HCT116 (cell line): ENCODE results near the gene RMDN2. TPM values are rescaled to one million over a fixed set of nuclear protein-coding genes. Genes with fewer than 3 reads are reported as not detected.

Experiments
- ATAC-seq: fragments of 200-7000 bp; cut with Tn5 transposase; 2 replicates; pipeline ENCODE4 v1.9.1; 2020; ENCODE audit warnings: mild to moderate bottlenecking, moderate library complexity
- BruUV-seq: library from RNA; stranded (reverse); fragments of 400-500 nt; replicated peaks from 2 replicates; lab custom pipeline; 2021; lab: Mats Ljungman, UMichigan
- CTCF ChIA-PET: fragments of 300-600 bp; sonication (Branson Sonifier 250); formaldehyde crosslinking; loops from one replicate; lab custom pipeline; 2021; ENCODE audit warnings: antibody characterized with exemption; lab: Charles Lee
- POLR2A ChIA-PET: fragments of 300-600, 350-600 bp; sonication (Branson Sonifier 250); formaldehyde crosslinking; loops from one replicate; lab custom pipeline; 2021; ENCODE audit warnings: antibody characterized with exemption; lab: Charles Lee
- RAD21 ChIA-PET, 2 experiments: fragments of 300-600 bp; sonication (Branson Sonifier 250); formaldehyde crosslinking; loops; one replicate each; lab custom pipeline; 2023; ENCODE audit warnings: low total read pairs in 2 of 2; ENCODE audit not compliant: uncharacterized antibody in 2 of 2, unreplicated experiment in 2 of 2, low non-redundant PET in 1 of 2; lab: Charles Lee
- DNase-seq: peaks from one replicate; pipeline ENCODE4 v3.0.0-alpha.2; 2010; ENCODE audit warnings: low read depth, low spot score
- H2AFZ ChIP-seq: fragments of 200-600 bp; shearing (Covaris generic), sonication (generic); 2 replicates; pipeline ENCODE4 v1.6.1; 2017; ENCODE audit warnings: low read depth, mixed run types, mixed read lengths, antibody characterized with exemption, low read length; ENCODE audit not compliant: poor library complexity, severe bottlenecking
- H3K27ac ChIP-seq: 2 replicates; pipeline ENCODE4 v1.5.1; 2012; ENCODE audit warnings: low read depth, low read length
- H3K27me3 ChIP-seq: fragments of 200-600 bp; sonication (generic); 2 replicates; pipeline ENCODE4 v1.6.1; 2016; ENCODE audit warnings: mixed run types, low read length, mixed read lengths; ENCODE audit not compliant: insufficient read depth
- H3K36me3 ChIP-seq, 2 experiments: fragments of 200-500 bp in 1 of 2; fragments of 200-600 bp in 1 of 2; sonication (Bioruptor generic) in 1 of 2; sonication (generic) in 1 of 2; 2 replicates each; pipeline versions ENCODE4 v1.5.1 to v1.6.1; 2014 to 2016; ENCODE audit warnings: low read length in 2 of 2, inconsistent platforms in 1 of 2, mixed read lengths in 1 of 2, mixed run types in 1 of 2; ENCODE audit not compliant: insufficient read depth in 2 of 2, control insufficient read depth in 1 of 2
- H3K4me1 ChIP-seq, 2 experiments: fragments of 200-600 bp in 1 of 2; sonication (generic) in 1 of 2; 2 replicates each; pipeline versions ENCODE4 v1.5.1 to v1.6.1; 2012 to 2017; ENCODE audit warnings: low read length in 2 of 2, inconsistent platforms in 1 of 2, mild to moderate bottlenecking in 1 of 2, mixed read lengths in 1 of 2, mixed run types in 1 of 2, moderate library complexity in 1 of 2; ENCODE audit not compliant: insufficient read depth in 2 of 2, control insufficient read depth in 1 of 2
- H3K4me2 ChIP-seq: fragments of 200-600 bp; sonication (generic); 2 replicates; pipeline ENCODE4 v1.6.1; 2017; ENCODE audit warnings: mixed run types, low read length, mixed read lengths
- H3K4me3 ChIP-seq, 2 experiments: fragments of 200-600 bp in 1 of 2; sonication (generic) in 1 of 2; replicated peaks in 1 of 2; 2 replicates each; pipeline ENCODE4 v1.5.1; 2011 to 2016; ENCODE audit warnings: low read length in 2 of 2, control low read depth in 1 of 2, low read depth in 1 of 2, mild to moderate bottlenecking in 1 of 2, mixed read lengths in 1 of 2, mixed run types in 1 of 2
- H3K79me2 ChIP-seq: fragments of 200-600 bp; sonication (generic); 2 replicates; pipeline ENCODE4 v1.6.1; 2017; ENCODE audit warnings: mild to moderate bottlenecking, mixed run types, low read length, moderate library complexity, mixed read lengths; ENCODE audit not compliant: insufficient read depth
- H3K9ac ChIP-seq: fragments of 200-600 bp; sonication (generic); 2 replicates; pipeline ENCODE4 v1.6.1; 2016; ENCODE audit warnings: low read length, mixed read lengths
- H3K9me2 ChIP-seq: fragments of 200-600 bp; sonication (generic), shearing (Covaris generic); 2 replicates; pipeline ENCODE4 v1.6.1; 2017; ENCODE audit warnings: mixed run types, mild to moderate bottlenecking, moderate library complexity; ENCODE audit not compliant: insufficient read depth
- H3K9me3 ChIP-seq, 2 experiments: fragments of 200-500 bp in 1 of 2; fragments of 200-600 bp in 1 of 2; sonication (Bioruptor generic) in 1 of 2; sonication (generic) in 1 of 2; 2 replicates each; pipeline ENCODE4 v1.6.1; 2014 to 2017; ENCODE audit warnings: low read length in 2 of 2, mixed read lengths in 2 of 2, inconsistent platforms in 1 of 2, low read depth in 1 of 2, mild to moderate bottlenecking in 1 of 2, mixed run types in 1 of 2, moderate library complexity in 1 of 2; ENCODE audit not compliant: control insufficient read depth in 1 of 2, insufficient read depth in 1 of 2
- H4K20me1 ChIP-seq: fragments of 200-600 bp; sonication (generic), shearing (Covaris generic); 2 replicates; pipeline ENCODE4 v1.6.1; 2017; ENCODE audit warnings: mixed run types, mild to moderate bottlenecking, moderate library complexity; ENCODE audit not compliant: insufficient read depth
- CBX3 ChIP-seq: IDR thresholded peaks from 2 replicates; pipeline ENCODE4 v1.6.1; 2012; ENCODE audit warnings: low read depth
- CEBPB ChIP-seq: IDR thresholded peaks from 2 replicates; pipeline ENCODE4 v1.6.1; 2012; ENCODE audit warnings: low read depth
- EGR1 ChIP-seq: IDR thresholded peaks from 2 replicates; pipeline ENCODE4 v1.6.1; 2012; ENCODE audit warnings: low read depth
- ELF1 ChIP-seq: IDR thresholded peaks from 2 replicates; pipeline ENCODE4 v1.6.1; 2012; ENCODE audit warnings: low read depth, borderline replicate concordance
- EZH2 ChIP-seq: fragments of 200-600 bp; sonication (generic); IDR thresholded peaks from 2 replicates; pipeline ENCODE4 v1.6.1; 2017; ENCODE audit warnings: antibody characterized with exemption, mixed run types
- EZH2phosphoT487 ChIP-seq: fragments of 200-600 bp; IDR thresholded peaks from 2 replicates; pipeline ENCODE4 v1.6.1; 2018; ENCODE audit warnings: antibody characterized with exemption, borderline replicate concordance
- FOSL1 ChIP-seq: IDR thresholded peaks from 2 replicates; pipeline ENCODE4 v1.6.1; 2012; ENCODE audit warnings: low read depth
- POLR2A ChIP-seq: IDR thresholded peaks from 2 replicates; pipeline ENCODE4 v1.7.0; 2011; ENCODE audit warnings: borderline replicate concordance; ENCODE audit not compliant: insufficient read depth, insufficient read length; ENCODE audit errors: extremely low read depth
- POLR2AphosphoS5 ChIP-seq: IDR thresholded peaks from 2 replicates; pipeline ENCODE4 v1.6.1; 2011; ENCODE audit warnings: mild to moderate bottlenecking, low read depth, low read length, moderate library complexity
- RAD21 ChIP-seq: IDR thresholded peaks from 2 replicates; pipeline ENCODE4 v1.6.1; 2012; ENCODE audit warnings: low read depth, mild to moderate bottlenecking
- SIN3A ChIP-seq: IDR thresholded peaks from 2 replicates; pipeline ENCODE4 v1.6.1; 2012; ENCODE audit warnings: low read depth
- SRF ChIP-seq: IDR thresholded peaks from 2 replicates; pipeline ENCODE4 v1.6.1; 2012; ENCODE audit warnings: low read depth
- TCF7L2 ChIP-seq: IDR thresholded peaks from 2 replicates; pipeline ENCODE4 v1.7.0; 2011; ENCODE audit warnings: borderline replicate concordance, inconsistent platforms; ENCODE audit not compliant: insufficient read depth, insufficient read length; ENCODE audit errors: extremely low read depth
- YY1 ChIP-seq: IDR thresholded peaks from 2 replicates; pipeline ENCODE4 v1.6.1; 2011; ENCODE audit warnings: low read length, low read depth, moderate library complexity, mild to moderate bottlenecking; ENCODE audit not compliant: insufficient replicate concordance; ENCODE audit errors: extremely low read depth
- ZNF274 ChIP-seq: fragments of 200-500 bp; sonication (Bioruptor generic); IDR thresholded peaks from 2 replicates; pipeline ENCODE4 v1.6.1; 2014; ENCODE audit warnings: mild to moderate bottlenecking, low read depth, low read length, inconsistent platforms
- intact Hi-C: fragments of 100-400 bp; cut with micrococcal nuclease; formaldehyde crosslinking; loops from 2 replicates; pipeline ENCODE4 v1.10.0; 2022
- total RNA-seq: library from RNA; stranded (reverse); gene quantifications from one replicate; pipeline ENCODE4 v1.2.1, GENCODE V29; 2021; ENCODE audit not compliant: unreplicated experiment
- TF ChIP-seq, protein P1 (sequence below): IDR thresholded peaks from 2 replicates; pipeline ENCODE4 v1.6.1; 2012
- TF ChIP-seq, protein P2 (sequence below), 3 experiments: fragments of 200-600 bp in 1 of 3; sonication (generic) in 1 of 3; IDR thresholded peaks in 2 of 3; conservative IDR thresholded peaks in 1 of 3; 2 replicates each; pipeline ENCODE4 v1.5.1; 2012 to 2017; ENCODE audit warnings: low read depth in 2 of 3, low read length in 2 of 3, antibody characterized with exemption in 1 of 3, borderline replicate concordance in 1 of 3, control low read depth in 1 of 3, mild to moderate bottlenecking in 1 of 3, mixed read lengths in 1 of 3, mixed run types in 1 of 3, moderate library complexity in 1 of 3; ENCODE audit not compliant: insufficient read depth in 1 of 3
- TF ChIP-seq, protein P3 (sequence below): IDR thresholded peaks from 2 replicates; pipeline ENCODE4 v1.6.1; 2011; ENCODE audit warnings: mild to moderate bottlenecking, low read length, moderate library complexity; ENCODE audit not compliant: insufficient replicate concordance; ENCODE audit errors: extremely low read depth
- TF ChIP-seq, protein P4 (sequence below): IDR thresholded peaks from 2 replicates; pipeline ENCODE4 v1.6.1; 2012; ENCODE audit warnings: low read depth

Gene RMDN2
- total RNA-seq, 1 experiment from 2014 or later, result 4.5 TPM

DNA sequence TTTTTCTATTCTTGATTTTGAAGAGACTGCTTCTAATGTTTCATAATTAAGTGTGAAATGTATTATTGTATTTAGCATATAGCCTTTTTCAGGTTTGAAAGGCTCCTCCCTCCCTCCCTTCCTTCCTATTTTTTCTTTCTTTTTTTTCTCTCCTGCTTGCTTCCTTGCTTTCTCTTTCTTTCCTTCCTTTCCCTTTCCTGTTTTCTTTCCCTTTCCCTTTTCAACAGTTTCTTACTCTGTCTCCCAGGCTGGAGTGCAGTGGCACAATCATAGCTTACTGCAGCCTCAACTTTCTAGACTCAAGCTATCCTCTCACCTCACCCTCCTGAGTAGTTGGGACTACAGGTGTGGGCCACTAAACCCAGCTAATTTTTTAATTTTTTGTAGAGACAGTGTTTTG is 44.6 kb downstream of the RMDN2 start:
- ChIA-PET RAD21 (interaction anchor here in 1 of 2 experiments (0.7 kb wide), 1 partner anchor 20 kb away, joined by 3 read pairs; no protein-coding TSS in a partner anchor), POLR2A (interaction anchor here (0.6 kb wide), 1 partner anchor 649 kb away, joined by 3 read pairs; no protein-coding TSS in a partner anchor), CTCF (interaction anchor here (2.0 kb wide), 1 partner anchor 12 kb away, joined by 9 read pairs; no protein-coding TSS in a partner anchor)
- Histone ChIP-seq H3K9me2 (0 out of 2 replicates have a peak, but pooled peaks cover 4% of the 10 kb centered on the region), H3K27me3 (no peaks in the 10 kb centered on the region), H3K9me3 (no peaks in the 10 kb centered on the region), H3K4me2 (no peak overlapping the region), H3K27ac (no peak overlapping the region), H3K4me1 (no peaks in the 10 kb centered on the region), H3K9ac (no peak overlapping the region), H3K36me3 (no peaks in the 10 kb centered on the region)
- BruUV-seq, result no TSS peak
- TF ChIP-seq POLR2A, result no peak
- TF ChIP-seq SRF, result no peak
- no peak for TF ChIP-seq YY1
- no peak for TF ChIP-seq EGR1
- no peak for TF ChIP-seq RAD21
- TF ChIP-seq ELF1, result no peak
- no peak for TF ChIP-seq EZH2
- no peak for TF ChIP-seq EZH2phosphoT487
- TF ChIP-seq, protein P1, sequence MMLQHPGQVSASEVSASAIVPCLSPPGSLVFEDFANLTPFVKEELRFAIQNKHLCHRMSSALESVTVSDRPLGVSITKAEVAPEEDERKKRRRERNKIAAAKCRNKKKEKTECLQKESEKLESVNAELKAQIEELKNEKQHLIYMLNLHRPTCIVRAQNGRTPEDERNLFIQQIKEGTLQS, result no peak
- TF ChIP-seq, protein P2, sequence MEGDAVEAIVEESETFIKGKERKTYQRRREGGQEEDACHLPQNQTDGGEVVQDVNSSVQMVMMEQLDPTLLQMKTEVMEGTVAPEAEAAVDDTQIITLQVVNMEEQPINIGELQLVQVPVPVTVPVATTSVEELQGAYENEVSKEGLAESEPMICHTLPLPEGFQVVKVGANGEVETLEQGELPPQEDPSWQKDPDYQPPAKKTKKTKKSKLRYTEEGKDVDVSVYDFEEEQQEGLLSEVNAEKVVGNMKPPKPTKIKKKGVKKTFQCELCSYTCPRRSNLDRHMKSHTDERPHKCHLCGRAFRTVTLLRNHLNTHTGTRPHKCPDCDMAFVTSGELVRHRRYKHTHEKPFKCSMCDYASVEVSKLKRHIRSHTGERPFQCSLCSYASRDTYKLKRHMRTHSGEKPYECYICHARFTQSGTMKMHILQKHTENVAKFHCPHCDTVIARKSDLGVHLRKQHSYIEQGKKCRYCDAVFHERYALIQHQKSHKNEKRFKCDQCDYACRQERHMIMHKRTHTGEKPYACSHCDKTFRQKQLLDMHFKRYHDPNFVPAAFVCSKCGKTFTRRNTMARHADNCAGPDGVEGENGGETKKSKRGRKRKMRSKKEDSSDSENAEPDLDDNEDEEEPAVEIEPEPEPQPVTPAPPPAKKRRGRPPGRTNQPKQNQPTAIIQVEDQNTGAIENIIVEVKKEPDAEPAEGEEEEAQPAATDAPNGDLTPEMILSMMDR (IDR thresholded peaks at IDR 0.05 in 2 of 3, conservative IDR thresholded peaks at IDR 0.05 in 1 of 3; ENCODE audit: borderline replicate concordance in 1 of 3, insufficient read depth in 1 of 3, low read depth in 2 of 3, low read length in 2 of 3), result no peak
- no peak for TF ChIP-seq CBX3
- no peak for TF ChIP-seq CEBPB
- no peak for TF ChIP-seq TCF7L2
- TF ChIP-seq ZNF274, result no peak
- TF ChIP-seq FOSL1, result no peak
- TF ChIP-seq, protein P3, sequence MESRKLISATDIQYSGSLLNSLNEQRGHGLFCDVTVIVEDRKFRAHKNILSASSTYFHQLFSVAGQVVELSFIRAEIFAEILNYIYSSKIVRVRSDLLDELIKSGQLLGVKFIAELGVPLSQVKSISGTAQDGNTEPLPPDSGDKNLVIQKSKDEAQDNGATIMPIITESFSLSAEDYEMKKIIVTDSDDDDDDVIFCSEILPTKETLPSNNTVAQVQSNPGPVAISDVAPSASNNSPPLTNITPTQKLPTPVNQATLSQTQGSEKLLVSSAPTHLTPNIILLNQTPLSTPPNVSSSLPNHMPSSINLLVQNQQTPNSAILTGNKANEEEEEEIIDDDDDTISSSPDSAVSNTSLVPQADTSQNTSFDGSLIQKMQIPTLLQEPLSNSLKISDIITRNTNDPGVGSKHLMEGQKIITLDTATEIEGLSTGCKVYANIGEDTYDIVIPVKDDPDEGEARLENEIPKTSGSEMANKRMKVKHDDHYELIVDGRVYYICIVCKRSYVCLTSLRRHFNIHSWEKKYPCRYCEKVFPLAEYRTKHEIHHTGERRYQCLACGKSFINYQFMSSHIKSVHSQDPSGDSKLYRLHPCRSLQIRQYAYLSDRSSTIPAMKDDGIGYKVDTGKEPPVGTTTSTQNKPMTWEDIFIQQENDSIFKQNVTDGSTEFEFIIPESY, result no peak
- TF ChIP-seq, protein P4, sequence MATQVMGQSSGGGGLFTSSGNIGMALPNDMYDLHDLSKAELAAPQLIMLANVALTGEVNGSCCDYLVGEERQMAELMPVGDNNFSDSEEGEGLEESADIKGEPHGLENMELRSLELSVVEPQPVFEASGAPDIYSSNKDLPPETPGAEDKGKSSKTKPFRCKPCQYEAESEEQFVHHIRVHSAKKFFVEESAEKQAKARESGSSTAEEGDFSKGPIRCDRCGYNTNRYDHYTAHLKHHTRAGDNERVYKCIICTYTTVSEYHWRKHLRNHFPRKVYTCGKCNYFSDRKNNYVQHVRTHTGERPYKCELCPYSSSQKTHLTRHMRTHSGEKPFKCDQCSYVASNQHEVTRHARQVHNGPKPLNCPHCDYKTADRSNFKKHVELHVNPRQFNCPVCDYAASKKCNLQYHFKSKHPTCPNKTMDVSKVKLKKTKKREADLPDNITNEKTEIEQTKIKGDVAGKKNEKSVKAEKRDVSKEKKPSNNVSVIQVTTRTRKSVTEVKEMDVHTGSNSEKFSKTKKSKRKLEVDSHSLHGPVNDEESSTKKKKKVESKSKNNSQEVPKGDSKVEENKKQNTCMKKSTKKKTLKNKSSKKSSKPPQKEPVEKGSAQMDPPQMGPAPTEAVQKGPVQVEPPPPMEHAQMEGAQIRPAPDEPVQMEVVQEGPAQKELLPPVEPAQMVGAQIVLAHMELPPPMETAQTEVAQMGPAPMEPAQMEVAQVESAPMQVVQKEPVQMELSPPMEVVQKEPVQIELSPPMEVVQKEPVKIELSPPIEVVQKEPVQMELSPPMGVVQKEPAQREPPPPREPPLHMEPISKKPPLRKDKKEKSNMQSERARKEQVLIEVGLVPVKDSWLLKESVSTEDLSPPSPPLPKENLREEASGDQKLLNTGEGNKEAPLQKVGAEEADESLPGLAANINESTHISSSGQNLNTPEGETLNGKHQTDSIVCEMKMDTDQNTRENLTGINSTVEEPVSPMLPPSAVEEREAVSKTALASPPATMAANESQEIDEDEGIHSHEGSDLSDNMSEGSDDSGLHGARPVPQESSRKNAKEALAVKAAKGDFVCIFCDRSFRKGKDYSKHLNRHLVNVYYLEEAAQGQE, result no peak
- TF ChIP-seq POLR2AphosphoS5, result no peak
- TF ChIP-seq SIN3A, result no peak
- TF ChIP-seq, all 23 proteins: peak for 0
- Histone ChIP-seq H3K79me2 (no peaks in the 10 kb centered on the region), H4K20me1 (no peaks in the 10 kb centered on the region), H3K4me3 (no peak overlapping the region), H2AFZ (no peak overlapping the region)
- intact Hi-C loops, result no loop called here
- DNase-seq, result no peak
- no peak for ATAC-seq
